ENCODE results near the gene ESRRG.

ESRRG gene

DNA sequence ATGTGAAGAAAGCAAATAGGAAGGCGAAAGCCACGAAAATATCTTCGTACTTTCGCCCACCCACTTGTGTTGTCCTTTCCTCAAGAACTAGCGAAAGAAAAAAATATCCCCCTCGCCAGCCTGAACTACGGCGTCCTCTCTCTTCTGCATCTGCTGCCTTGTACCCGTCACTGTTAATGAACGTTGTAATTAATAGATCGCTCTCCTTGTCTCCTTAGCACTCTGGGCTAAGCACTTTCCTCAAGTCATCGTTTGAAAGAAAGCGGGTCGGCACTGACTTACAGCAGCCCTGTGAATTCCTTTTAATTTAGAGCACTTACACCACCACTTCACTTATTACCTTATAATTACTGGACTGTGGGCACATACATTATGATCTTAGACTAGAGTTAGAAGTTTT lies 44.1 kb downstream of the ESRRG start:
- Histone ChIP-seq H3K9me3 (ENCODE audit: control insufficient read depth in 5 of 5, low read length in 5 of 5) (no peaks in the 10 kb centered on the region), H3K27me3 (ENCODE audit: control insufficient read depth in 5 of 5, insufficient read depth in 4 of 5, low read length in 5 of 5) (no peaks in the 10 kb centered on the region), H3K4me3 (ENCODE audit: low read depth in 1 of 5, low read length in 5 of 5) (no peak overlapping the region), H3K36me3 (ENCODE audit: control insufficient read depth in 5 of 5, insufficient read depth in 5 of 5, low read length in 5 of 5) (no peaks in the 10 kb centered on the region), H3K4me1 (ENCODE audit: control insufficient read depth in 5 of 5, insufficient read depth in 5 of 5, low read length in 5 of 5) (no peaks in the 10 kb centered on the region), H3K9ac (ENCODE audit: low read length in 5 of 5) (no peak overlapping the region), H3K27ac (ENCODE audit: low read depth, low read length) (no peak overlapping the region)

DNA sequence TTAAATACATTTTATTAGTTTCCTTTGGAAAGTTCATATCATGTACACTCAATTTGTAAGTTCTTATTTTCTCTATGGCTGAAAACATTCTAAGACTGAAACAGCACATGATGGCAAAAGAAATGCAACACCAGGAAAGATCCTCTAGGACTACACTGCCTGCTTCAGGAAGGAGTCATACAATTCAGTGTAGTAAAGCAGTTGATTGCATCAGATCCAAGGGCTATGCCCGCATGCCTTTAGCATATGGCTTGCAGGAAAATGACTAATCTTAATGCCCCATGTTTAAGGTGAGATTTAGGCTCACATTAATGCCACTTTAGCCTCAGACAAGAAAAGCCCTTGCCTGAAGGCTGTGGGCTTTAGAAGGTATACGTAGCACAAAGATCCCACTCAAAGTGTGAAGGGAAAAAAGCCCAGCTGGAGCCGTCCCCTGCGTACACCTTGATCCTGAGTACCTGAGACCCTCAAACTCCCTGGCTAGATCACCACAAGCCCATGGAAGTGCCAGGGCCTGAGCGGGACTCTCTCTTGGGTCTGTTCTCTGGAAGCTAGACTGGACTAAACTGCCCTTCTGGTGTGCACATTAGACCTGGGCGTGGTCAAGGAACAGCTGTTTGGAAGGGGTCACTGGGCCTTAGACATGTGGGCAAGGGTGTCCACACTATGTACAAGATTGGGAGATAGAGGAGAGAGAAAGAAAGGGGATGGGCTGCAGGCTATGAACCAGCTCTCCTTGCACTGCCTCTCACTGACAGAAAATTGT lies 52.9 kb downstream of the ESRRG start:
- Histone ChIP-seq H3K27ac (ENCODE audit: low read depth, low read length) (no peak overlapping the region), H3K9ac (ENCODE audit: low read length in 5 of 5) (no peak overlapping the region), H3K4me1 (ENCODE audit: control insufficient read depth in 5 of 5, insufficient read depth in 5 of 5, low read length in 5 of 5) (no peaks in the 10 kb centered on the region), H3K27me3 (ENCODE audit: control insufficient read depth in 5 of 5, insufficient read depth in 4 of 5, low read length in 5 of 5) (no peaks in the 10 kb centered on the region), H3K4me3 (ENCODE audit: low read depth in 1 of 5, low read length in 5 of 5) (no peak overlapping the region), H3K9me3 (ENCODE audit: control insufficient read depth in 5 of 5, low read length in 5 of 5) (no peaks in the 10 kb centered on the region), H3K36me3 (ENCODE audit: control insufficient read depth in 5 of 5, insufficient read depth in 5 of 5, low read length in 5 of 5) (no peaks in the 10 kb centered on the region)

DNA sequence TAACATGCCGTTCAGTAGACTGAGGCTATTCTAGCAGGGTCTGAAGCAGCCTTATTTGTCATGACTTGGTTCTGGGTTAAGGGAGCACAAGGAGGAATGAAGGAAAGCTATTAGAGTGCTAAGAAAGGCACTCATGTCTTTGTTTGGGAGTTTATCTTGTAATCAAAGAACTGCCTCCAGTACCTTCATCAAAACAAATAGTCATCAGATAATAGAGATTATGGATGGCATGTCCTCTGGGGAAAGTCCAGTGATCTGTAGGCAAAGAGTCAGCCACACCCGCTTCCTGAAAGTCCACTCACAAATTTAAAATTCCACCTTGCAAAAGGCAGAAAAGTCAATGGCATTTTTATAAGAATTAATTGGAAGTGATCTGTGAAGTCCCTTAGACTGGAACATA lies 56.8 kb downstream of the ESRRG start:
- no peak overlapping the region for H3K4me3 ChIP-seq (ENCODE audit: low read depth in 1 of 5, low read length in 5 of 5)
- no peak overlapping the region for H3K27ac ChIP-seq (ENCODE audit: low read depth, low read length)
- no peaks in the 10 kb centered on the region for H3K27me3 ChIP-seq (ENCODE audit: control insufficient read depth in 5 of 5, insufficient read depth in 4 of 5, low read length in 5 of 5)
- H3K9me3 ChIP-seq (ENCODE audit: control insufficient read depth in 5 of 5, low read length in 5 of 5) = no peaks in the 10 kb centered on the region
- no peaks in the 10 kb centered on the region for H3K4me1 ChIP-seq (ENCODE audit: control insufficient read depth in 5 of 5, insufficient read depth in 5 of 5, low read length in 5 of 5)
- H3K9ac ChIP-seq (ENCODE audit: low read length in 5 of 5) = no peak overlapping the region
- H3K36me3 ChIP-seq (ENCODE audit: control insufficient read depth in 5 of 5, insufficient read depth in 5 of 5, low read length in 5 of 5) = no peaks in the 10 kb centered on the region

DNA sequence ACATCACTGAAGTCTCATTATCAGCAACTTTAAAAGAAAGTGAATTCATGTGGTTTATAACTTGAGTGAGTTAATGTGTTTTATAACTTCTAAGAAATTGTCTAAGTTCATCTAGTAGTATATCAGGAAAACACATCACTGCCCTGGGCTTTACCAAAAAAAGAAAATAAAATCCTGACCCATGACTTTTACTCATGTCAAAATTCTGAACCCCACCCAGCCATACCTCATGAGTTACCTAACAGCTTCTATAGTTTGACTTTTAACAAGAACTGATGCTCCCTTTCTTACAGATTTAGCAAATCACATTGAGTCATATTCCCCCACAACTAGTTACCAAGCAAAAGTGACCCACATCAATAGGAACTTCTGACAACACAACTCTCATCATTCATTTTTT lies 57.4 kb downstream of the ESRRG start:
- Histone ChIP-seq H3K9me3 (ENCODE audit: control insufficient read depth in 5 of 5, low read length in 5 of 5) (no peaks in the 10 kb centered on the region), H3K4me1 (ENCODE audit: control insufficient read depth in 5 of 5, insufficient read depth in 5 of 5, low read length in 5 of 5) (no peaks in the 10 kb centered on the region), H3K27me3 (ENCODE audit: control insufficient read depth in 5 of 5, insufficient read depth in 4 of 5, low read length in 5 of 5) (no peaks in the 10 kb centered on the region), H3K27ac (ENCODE audit: low read depth, low read length) (no peak overlapping the region), H3K9ac (ENCODE audit: low read length in 5 of 5) (no peak overlapping the region), H3K36me3 (ENCODE audit: control insufficient read depth in 5 of 5, insufficient read depth in 5 of 5, low read length in 5 of 5) (no peaks in the 10 kb centered on the region), H3K4me3 (ENCODE audit: low read depth in 1 of 5, low read length in 5 of 5) (no peak overlapping the region)

DNA sequence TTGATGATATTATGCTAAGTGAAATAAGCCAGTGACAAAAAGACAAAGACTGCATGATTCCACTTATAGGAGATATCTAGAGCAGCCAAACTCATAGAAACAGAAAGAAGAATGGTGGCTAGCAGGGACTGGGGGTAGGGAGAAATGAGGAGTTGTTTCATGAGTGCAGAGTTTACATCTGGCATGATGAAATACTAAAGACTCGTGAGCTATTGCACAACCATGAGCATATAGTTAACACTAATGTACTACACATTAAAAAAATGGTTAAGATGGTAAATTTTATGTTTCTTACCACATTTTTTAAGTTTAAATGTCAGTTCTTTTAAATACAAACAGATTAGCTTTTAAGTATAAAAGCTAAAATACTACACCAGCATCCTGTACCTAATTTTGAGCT lies 57.8 kb downstream of the ESRRG start:
- Histone ChIP-seq H3K36me3 (ENCODE audit: control insufficient read depth in 5 of 5, insufficient read depth in 5 of 5, low read length in 5 of 5) (no peaks in the 10 kb centered on the region), H3K9me3 (ENCODE audit: control insufficient read depth in 5 of 5, low read length in 5 of 5) (no peaks in the 10 kb centered on the region), H3K27me3 (ENCODE audit: control insufficient read depth in 5 of 5, insufficient read depth in 4 of 5, low read length in 5 of 5) (no peaks in the 10 kb centered on the region), H3K4me1 (ENCODE audit: control insufficient read depth in 5 of 5, insufficient read depth in 5 of 5, low read length in 5 of 5) (no peaks in the 10 kb centered on the region), H3K4me3 (ENCODE audit: low read depth in 1 of 5, low read length in 5 of 5) (no peak overlapping the region), H3K27ac (ENCODE audit: low read depth, low read length) (no peak overlapping the region), H3K9ac (ENCODE audit: low read length in 5 of 5) (no peak overlapping the region)

DNA sequence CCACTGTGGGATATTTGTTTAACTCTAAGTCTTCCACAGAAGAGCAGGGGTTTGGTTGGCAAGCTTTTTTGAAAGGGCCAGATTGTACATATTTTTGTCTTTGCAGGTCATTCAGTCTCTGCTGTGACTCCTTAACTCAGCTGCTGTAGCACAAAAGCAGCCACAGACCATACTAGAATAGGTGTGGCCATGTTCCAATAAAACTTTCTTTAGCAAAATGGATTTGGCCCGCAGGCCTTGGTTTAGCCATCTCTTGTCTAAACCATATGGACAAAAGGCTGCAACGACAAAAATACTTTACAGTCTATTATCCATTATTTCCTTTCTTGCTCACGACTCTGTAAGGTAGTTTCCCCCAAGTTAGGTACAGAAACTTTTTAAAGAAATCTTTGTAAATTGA lies 60.5 kb downstream of the ESRRG start:
- no peaks in the 10 kb centered on the region for H3K36me3 ChIP-seq (ENCODE audit: control insufficient read depth in 5 of 5, insufficient read depth in 5 of 5, low read length in 5 of 5)
- H3K9me3 ChIP-seq (ENCODE audit: control insufficient read depth in 5 of 5, low read length in 5 of 5) = no peaks in the 10 kb centered on the region
- H3K27me3 ChIP-seq (ENCODE audit: control insufficient read depth in 5 of 5, insufficient read depth in 4 of 5, low read length in 5 of 5) = no peaks in the 10 kb centered on the region
- no peak overlapping the region for H3K9ac ChIP-seq (ENCODE audit: low read length in 5 of 5)
- H3K27ac ChIP-seq (ENCODE audit: low read depth, low read length) = no peak overlapping the region
- H3K4me1 ChIP-seq (ENCODE audit: control insufficient read depth in 5 of 5, insufficient read depth in 5 of 5, low read length in 5 of 5) = no peaks in the 10 kb centered on the region
- H3K4me3 ChIP-seq (ENCODE audit: low read depth in 1 of 5, low read length in 5 of 5) = no peak overlapping the region

DNA sequence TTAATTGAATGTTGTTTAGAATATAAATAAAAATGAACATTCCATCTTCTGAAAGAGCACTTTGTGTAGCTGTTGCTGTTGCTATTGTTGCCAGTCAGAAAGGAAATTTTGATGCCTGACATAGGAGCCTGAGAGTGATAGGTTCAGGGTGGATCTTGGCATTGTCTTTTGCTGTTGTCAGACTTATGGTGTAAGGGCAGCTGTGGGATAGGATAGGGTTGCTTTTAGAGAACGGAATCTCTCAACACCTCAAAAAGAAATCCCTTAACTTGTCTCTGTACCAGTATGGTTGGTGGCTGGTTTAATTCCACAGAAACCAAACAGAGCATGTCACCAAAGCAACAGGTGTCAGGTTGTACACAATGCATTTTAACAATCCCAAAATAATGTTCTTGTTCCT lies 62.7 kb downstream of the ESRRG start:
- H3K9me3 ChIP-seq (ENCODE audit: control insufficient read depth in 5 of 5, low read length in 5 of 5) = no peaks in the 10 kb centered on the region
- no peaks in the 10 kb centered on the region for H3K4me1 ChIP-seq (ENCODE audit: control insufficient read depth in 5 of 5, insufficient read depth in 5 of 5, low read length in 5 of 5)
- no peak overlapping the region for H3K9ac ChIP-seq (ENCODE audit: low read length in 5 of 5)
- H3K36me3 ChIP-seq (ENCODE audit: control insufficient read depth in 5 of 5, insufficient read depth in 5 of 5, low read length in 5 of 5) = no peaks in the 10 kb centered on the region
- H3K27ac ChIP-seq (ENCODE audit: low read depth, low read length) = no peak overlapping the region
- H3K27me3 ChIP-seq (ENCODE audit: control insufficient read depth in 5 of 5, insufficient read depth in 4 of 5, low read length in 5 of 5) = no peaks in the 10 kb centered on the region
- H3K4me3 ChIP-seq (ENCODE audit: low read depth in 1 of 5, low read length in 5 of 5) = no peak overlapping the region

DNA sequence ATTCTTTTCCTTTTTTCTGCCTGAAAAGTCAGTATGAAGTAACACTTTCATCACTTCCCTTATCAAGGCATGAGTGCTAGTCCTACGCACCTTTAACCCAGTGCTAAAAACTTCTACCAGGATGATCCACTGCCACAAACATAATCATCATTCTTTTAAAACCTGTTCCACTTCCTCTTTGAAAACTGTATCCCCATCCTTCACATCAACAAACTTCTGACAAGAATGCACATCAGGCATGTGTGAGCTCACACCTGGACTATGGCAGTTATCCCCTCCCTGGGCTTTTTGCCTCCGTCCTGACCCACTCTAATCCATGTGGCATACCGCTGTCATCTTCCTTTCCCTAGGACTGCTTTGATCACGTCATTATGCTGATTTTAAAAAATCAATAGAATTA lies 70.2 kb downstream of the ESRRG start:
- Histone ChIP-seq H3K27me3 (ENCODE audit: control insufficient read depth in 5 of 5, insufficient read depth in 4 of 5, low read length in 5 of 5) (no peaks in the 10 kb centered on the region), H3K36me3 (ENCODE audit: control insufficient read depth in 5 of 5, insufficient read depth in 5 of 5, low read length in 5 of 5) (no peaks in the 10 kb centered on the region), H3K27ac (ENCODE audit: low read depth, low read length) (no peak overlapping the region), H3K9me3 (ENCODE audit: control insufficient read depth in 5 of 5, low read length in 5 of 5) (no peaks in the 10 kb centered on the region), H3K4me1 (ENCODE audit: control insufficient read depth in 5 of 5, insufficient read depth in 5 of 5, low read length in 5 of 5) (no peaks in the 10 kb centered on the region), H3K9ac (ENCODE audit: low read length in 5 of 5) (no peak overlapping the region), H3K4me3 (ENCODE audit: low read depth in 1 of 5, low read length in 5 of 5) (no peak overlapping the region)

DNA sequence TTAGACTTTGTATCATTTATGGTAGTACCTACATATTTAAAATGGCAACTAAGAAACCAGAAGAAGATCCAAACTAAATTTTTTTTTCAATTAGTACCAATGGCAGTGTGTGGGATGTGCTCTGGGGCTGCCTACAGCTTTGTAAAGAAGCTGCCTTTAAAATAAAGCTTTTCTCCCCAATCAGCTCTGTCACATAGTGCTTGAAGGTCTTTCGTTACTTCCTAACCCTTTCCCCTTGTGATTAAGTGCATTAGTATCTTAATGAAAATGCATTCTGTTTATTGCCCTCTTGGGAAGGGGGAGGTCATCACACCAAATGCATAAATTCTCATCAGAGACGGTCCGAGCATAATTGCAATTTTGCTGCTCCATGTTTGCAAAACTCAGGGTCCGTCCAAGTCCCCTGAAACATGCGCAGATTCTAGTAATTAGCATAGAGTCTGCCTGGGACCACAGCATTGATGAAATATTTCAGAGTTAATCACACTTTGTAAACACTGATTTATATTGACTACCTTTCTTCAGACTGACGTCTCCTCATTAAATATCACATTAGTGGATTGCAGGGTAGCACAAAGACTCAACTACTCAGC lies 71.3 kb downstream of the ESRRG start:
- no peak overlapping the region for H3K4me3 ChIP-seq (ENCODE audit: low read depth in 1 of 5, low read length in 5 of 5)
- no peak overlapping the region for H3K9ac ChIP-seq (ENCODE audit: low read length in 5 of 5)
- no peaks in the 10 kb centered on the region for H3K27me3 ChIP-seq (ENCODE audit: control insufficient read depth in 5 of 5, insufficient read depth in 4 of 5, low read length in 5 of 5)
- no peak overlapping the region for H3K27ac ChIP-seq (ENCODE audit: low read depth, low read length)
- no peaks in the 10 kb centered on the region for H3K4me1 ChIP-seq (ENCODE audit: control insufficient read depth in 5 of 5, insufficient read depth in 5 of 5, low read length in 5 of 5)
- no peaks in the 10 kb centered on the region for H3K9me3 ChIP-seq (ENCODE audit: control insufficient read depth in 5 of 5, low read length in 5 of 5)
- H3K36me3 ChIP-seq (ENCODE audit: control insufficient read depth in 5 of 5, insufficient read depth in 5 of 5, low read length in 5 of 5) = no peaks in the 10 kb centered on the region

DNA sequence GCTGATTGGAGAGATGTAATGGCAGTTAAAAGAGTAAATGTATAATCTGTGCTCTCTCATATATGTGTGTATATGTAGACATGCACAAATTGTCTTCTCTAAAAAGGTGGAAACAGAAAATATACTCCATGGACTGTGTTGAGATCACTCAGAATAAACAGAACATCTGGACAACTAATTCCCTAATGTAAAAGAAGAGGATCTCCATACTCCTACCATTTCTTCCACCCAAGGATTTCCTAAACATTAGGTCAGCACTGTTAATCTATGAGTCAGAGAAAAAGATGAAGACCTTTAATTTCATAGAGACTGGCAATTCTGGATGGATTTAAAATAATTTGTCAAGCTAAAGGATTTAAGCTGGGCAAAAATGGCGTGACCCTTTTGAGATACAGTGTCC lies 80.1 kb downstream of the ESRRG start:
- Histone ChIP-seq H3K36me3 (ENCODE audit: control insufficient read depth in 5 of 5, insufficient read depth in 5 of 5, low read length in 5 of 5) (no peaks in the 10 kb centered on the region), H3K27ac (ENCODE audit: low read depth, low read length) (no peak overlapping the region)

More for the DNA sequence above, 80.1 kb downstream of the ESRRG start:
- Histone ChIP-seq H3K9me3 (ENCODE audit: control insufficient read depth in 5 of 5, low read length in 5 of 5) (no peaks in the 10 kb centered on the region), H3K4me3 (ENCODE audit: low read depth in 1 of 5, low read length in 5 of 5) (no peak overlapping the region), H3K4me1 (ENCODE audit: control insufficient read depth in 5 of 5, insufficient read depth in 5 of 5, low read length in 5 of 5) (no peaks in the 10 kb centered on the region), H3K9ac (ENCODE audit: low read length in 5 of 5) (no peak overlapping the region), H3K27me3 (ENCODE audit: control insufficient read depth in 5 of 5, insufficient read depth in 4 of 5, low read length in 5 of 5) (no peaks in the 10 kb centered on the region)
